VCaP (cell line): ENCODE data around the gene PLEKHA5.
"Not testable (repeated sequence)": the region's sequence is repeated elsewhere in the genome, so short reads cannot be mapped to it uniquely, and the experiment has no call there.

Source experiments
- H3K27ac ChIP-seq: fragments of 450-650 bp; 2 replicates; pipeline ENCODE4 v1.5.1; 2017
- TF ChIP-seq, protein P1 (sequence below): fragments of 450-650 bp; conservative IDR thresholded peaks from 2 replicates; pipeline ENCODE4 v1.5.1; 2017; ENCODE audit warnings: mild to moderate bottlenecking, moderate library complexity

PLEKHA5 gene

DNA sequence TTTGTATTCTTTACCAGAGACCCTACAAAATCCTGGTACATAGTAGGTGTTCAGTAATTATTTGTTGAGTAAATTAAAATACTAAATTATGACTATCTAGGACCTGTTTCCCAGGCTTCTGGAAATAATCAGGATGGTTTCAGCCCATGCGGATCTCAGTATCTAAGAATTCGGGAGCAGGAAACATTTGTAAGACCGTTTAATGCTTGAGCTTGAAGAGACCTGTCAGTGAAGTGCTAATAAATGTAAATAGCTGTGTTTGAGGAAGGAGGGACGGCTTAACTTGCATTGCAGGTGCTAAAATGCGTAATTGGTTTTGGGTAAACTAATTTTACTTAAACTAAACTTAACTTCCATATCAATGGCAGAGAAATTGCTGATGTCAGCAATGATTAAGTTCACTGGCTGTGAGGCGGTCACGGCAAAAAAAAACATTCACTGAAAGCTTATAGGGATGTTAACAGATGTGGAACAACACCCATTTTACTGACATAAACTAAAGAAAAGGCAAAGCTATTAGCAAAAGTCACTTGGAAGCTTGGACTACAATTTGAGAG lies 281.2 kb downstream of the PLEKHA5 start:
- H3K27ac ChIP-seq, result no peak overlapping the region
- TF ChIP-seq, protein P1, sequence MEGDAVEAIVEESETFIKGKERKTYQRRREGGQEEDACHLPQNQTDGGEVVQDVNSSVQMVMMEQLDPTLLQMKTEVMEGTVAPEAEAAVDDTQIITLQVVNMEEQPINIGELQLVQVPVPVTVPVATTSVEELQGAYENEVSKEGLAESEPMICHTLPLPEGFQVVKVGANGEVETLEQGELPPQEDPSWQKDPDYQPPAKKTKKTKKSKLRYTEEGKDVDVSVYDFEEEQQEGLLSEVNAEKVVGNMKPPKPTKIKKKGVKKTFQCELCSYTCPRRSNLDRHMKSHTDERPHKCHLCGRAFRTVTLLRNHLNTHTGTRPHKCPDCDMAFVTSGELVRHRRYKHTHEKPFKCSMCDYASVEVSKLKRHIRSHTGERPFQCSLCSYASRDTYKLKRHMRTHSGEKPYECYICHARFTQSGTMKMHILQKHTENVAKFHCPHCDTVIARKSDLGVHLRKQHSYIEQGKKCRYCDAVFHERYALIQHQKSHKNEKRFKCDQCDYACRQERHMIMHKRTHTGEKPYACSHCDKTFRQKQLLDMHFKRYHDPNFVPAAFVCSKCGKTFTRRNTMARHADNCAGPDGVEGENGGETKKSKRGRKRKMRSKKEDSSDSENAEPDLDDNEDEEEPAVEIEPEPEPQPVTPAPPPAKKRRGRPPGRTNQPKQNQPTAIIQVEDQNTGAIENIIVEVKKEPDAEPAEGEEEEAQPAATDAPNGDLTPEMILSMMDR, result no peak

DNA sequence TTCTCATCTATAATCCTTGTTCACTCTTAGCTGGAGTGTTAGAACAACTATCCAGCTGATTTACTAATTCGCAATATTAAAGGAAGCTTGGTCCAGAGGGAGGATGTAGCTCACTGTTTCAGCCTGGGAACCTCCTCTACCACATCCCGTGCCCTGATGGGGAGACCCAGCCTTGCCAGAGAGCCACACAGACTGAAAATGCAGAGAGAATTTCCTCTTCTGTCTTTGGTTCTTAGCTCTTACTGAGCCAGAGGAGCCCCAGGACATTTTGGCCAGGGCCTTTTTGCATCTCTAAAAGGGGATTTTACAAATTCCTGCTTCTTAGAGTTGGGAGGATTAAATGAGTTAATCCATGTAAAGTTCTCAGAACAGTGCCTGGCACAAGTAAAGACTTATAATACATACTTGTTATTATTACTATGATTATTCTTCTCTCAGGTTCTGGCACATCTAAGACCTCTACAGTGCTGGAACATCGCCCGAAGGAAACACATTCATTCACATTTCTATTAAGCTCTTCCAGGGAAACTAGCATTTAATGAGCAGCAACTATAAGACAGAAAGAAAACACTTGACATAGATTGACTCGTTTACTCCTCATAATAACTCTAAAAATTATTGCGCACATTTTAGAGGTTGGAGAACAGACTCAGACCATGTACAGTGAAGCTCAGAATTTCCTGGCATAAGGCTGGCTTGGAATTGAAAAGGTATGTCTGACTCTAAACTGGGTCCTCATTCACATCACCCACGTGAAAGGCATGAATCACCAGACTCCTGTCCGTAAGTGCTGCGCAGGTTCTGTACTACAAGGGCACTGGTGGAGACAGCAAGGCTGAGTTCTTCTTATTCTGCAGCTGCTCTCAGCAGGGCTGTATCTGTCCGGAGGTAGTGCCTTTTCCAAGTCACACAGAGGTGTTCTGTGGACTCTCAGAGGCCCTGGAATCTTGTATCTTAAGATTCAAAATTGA lies 282.0 kb downstream of the PLEKHA5 start:
- TF ChIP-seq, protein P1, result no peak
- H3K27ac ChIP-seq, result no peak overlapping the region

DNA sequence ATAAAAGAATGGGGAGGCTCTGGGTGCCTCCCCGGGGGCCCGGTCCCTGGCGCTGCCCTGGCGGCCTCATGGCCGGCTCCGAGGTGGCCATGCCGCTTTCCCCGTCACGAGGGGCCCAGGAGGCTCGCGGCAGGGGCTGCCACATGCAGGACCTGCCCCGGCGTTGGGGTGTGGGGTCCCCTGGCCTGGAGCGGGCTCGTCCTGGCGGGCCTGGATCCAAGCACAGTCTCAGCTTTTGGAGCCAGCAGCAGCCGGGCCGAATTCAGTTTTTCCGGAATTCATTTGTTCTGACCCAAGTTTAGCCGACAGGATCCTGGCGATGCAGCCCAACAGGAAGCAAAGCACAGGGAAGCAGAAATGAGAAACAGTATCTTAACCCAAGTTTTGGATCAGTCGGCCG lies 283.3 kb downstream of the PLEKHA5 start:
- TF ChIP-seq, protein P1, result no peak
- no peak overlapping the region for H3K27ac ChIP-seq

DNA sequence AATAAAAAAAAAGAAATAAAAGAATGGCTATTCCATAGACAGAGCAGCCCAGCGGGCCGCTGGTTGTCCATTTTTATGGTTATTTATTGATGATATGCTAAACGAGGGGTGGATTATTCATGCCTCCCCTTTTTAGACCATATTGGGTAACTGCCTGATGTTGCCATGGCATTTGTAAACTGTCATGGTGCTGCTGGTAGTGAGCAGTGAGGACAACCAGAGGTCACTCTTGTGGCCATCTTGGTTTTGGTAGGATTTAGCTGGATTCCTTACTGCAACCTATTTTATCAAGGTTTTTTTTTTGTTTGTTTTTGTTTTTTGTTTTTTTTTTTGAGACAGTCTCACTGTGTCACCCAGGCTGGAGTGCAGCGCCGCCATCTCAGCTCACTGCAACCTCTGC lies 284.0 kb downstream of the PLEKHA5 start:
- H3K27ac ChIP-seq, result not testable (repeated sequence)

DNA sequence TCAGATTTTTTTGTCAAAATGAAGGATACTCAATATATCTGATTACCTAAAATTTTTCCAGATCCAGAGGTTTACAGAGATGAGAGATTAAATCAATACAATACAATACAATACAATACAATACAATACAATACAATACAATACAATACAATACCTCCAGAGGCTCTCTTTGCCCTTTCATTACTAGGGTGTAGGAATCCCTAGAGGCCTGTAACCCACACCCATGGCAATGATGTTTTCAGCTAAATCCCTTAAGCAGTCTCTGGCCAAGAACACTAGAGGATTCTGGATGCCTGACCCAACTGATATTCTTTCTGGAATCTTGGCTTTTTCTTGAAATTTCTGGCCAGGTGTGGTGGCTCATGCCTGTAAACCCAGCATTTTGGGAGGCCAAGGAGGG lies 286.0 kb downstream of the PLEKHA5 start:
- TF ChIP-seq, protein P1, result no peak
- H3K27ac ChIP-seq, result no peak overlapping the region

DNA sequence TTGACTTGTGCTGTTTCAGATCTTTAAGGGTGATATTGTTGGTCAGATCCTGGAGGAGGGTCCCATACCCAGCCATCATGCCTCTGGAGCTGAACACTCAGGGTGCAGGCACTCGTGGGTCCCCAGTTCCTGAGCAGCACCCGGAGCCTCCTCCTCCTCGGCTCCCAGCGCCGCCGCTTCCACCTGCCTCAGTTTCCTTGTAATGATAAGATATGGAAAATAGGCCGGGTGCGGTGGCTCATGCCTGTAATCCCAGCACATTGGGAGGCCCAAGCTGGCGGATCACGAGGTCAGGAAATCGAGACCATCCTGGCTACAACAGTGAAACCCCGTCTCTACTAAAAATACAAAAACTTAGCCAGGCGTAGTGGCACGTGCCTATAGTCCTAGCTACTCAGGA lies 289.6 kb downstream of the PLEKHA5 start:
- H3K27ac ChIP-seq, result no peak overlapping the region
- TF ChIP-seq, protein P1, result no peak

DNA sequence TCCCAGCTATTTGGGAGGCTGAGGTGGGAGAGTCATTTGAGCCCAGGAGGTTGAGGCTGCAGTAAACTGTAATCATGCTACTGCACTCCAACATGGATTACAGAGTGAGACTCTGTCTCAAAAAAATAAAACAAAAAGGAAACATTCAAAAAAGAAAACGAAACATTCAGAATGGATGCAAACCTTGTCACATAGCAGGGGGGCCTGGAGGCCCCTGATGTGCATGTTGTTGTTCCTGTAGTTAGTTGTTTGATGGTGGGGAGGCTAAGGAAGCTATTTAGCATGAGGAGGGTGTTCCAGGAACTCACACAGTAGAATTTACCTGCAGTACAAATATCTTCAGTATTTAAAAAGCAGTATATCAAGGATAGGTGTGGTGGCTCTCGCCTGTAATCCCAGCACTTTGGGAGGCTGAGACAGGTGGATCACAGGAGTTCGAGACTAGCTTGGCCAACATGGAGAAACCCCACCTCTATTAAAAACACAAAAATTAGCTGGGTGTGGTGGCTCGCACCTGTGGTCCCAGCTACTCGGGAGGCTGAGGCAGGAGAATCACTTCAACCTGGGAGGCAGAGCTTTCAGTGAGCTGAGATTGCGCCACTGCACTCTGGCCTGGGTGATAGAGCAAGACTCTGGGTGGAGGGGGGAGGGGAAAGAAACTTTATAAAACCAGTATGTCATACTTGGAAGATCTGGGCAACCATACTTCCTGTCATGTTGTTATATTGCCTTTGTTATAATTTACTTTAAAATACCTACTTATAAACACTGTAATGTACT lies 292.2 kb downstream of the PLEKHA5 start:
- TF ChIP-seq, protein P1, result no peak
- no peak overlapping the region for H3K27ac ChIP-seq
